PFSK-1 (cell line): ENCODE results near the gene LIPG.

ENCODE experiments used
- FOXP2 ChIP-seq: optimal IDR thresholded peaks from 2 replicates; pipeline ENCODE3; 2011; ENCODE audit warnings: borderline replicate concordance, control low read depth, inconsistent platforms; ENCODE audit not compliant: insufficient read depth; ENCODE audit errors: extremely low read length, extremely low read depth
- POLR2AphosphoS5 ChIP-seq: IDR thresholded peaks from 2 replicates; pipeline ENCODE4 v1.6.1; 2012; ENCODE audit warnings: low read depth, mild to moderate bottlenecking, control low read depth, low read length, moderate library complexity
- REST ChIP-seq, 2 experiments: IDR thresholded peaks; 2 replicates each; pipeline versions ENCODE4 v1.6.1 to v1.8.0; 2011 to 2012; ENCODE audit warnings: low read depth in 2 of 2, low read length in 2 of 2, control low read depth in 1 of 2, inconsistent platforms in 1 of 2, mild to moderate bottlenecking in 1 of 2, moderate library complexity in 1 of 2; ENCODE audit not compliant: insufficient read depth in 1 of 2
- SIN3A ChIP-seq: IDR thresholded peaks from 2 replicates; pipeline ENCODE4 v1.6.1; 2012; ENCODE audit warnings: mild to moderate bottlenecking, low read length, moderate library complexity, borderline replicate concordance; ENCODE audit not compliant: insufficient read depth
- TAF1 ChIP-seq: IDR thresholded peaks from 2 replicates; pipeline ENCODE4 v1.6.1; 2012; ENCODE audit warnings: low read length, control low read depth, borderline replicate concordance; ENCODE audit not compliant: insufficient read depth

GRCh38 chr18:49608366-49609255, 46.8 kb downstream of the LIPG start:
- TF ChIP-seq REST (IDR thresholded peaks at IDR 0.05; ENCODE audit: insufficient read depth in 1 of 2, low read depth in 2 of 2, low read length in 2 of 2), result no peak
- TF ChIP-seq POLR2AphosphoS5, result no peak
- no peak for TF ChIP-seq TAF1
- no peak for TF ChIP-seq FOXP2
- TF ChIP-seq SIN3A, result no peak
